ENCODE measurements around the gene AGO4. TPM values are rescaled to one million over a fixed set of nuclear protein-coding genes. Genes with fewer than 3 reads are reported as not detected.

Gene AGO4
- total RNA-seq, 1 donor from 2014 or later = 26.4 TPM

GRCh38 chr1:35838693-35839245 is 31.0 kb downstream of the AGO4 start:
- Mint-ChIP-seq H3K27ac (no peak overlapping the region), H3K36me3 (peaks cover 37% of the 10 kb centered on the region)

GRCh38 chr1:35844826-35845225 is 37.0 kb downstream of the AGO4 start:
- no peak overlapping the region for H3K9ac ChIP-seq
- H3K79me2 ChIP-seq (ENCODE audit: low read depth) = no peaks in the 10 kb centered on the region
- H3K36me3 ChIP-seq = no peaks in the 10 kb centered on the region
- Mint-ChIP-seq H3K27me3 (ENCODE audit: insufficient read depth, low read depth) (no peaks in the 10 kb centered on the region), H3K9me3 (no peaks in the 10 kb centered on the region), H3K4me1 (no peaks in the 10 kb centered on the region), H3K27ac (no peak overlapping the region), H3K4me3 (no peak overlapping the region), H3K36me3 (peaks cover 21% of the 10 kb centered on the region)
- DNase-seq (ENCODE audit: low spot score) = no peak
- TF ChIP-seq EZH2 (IDR thresholded peaks at IDR 0.05) (no peak), CTCF (IDR thresholded peaks at IDR 0.05) (no peak), EZH2phosphoT487 (IDR thresholded peaks at IDR 0.05) (no peak)
- no peak overlapping the region for H3K4me2 ChIP-seq
- H3K27me3 ChIP-seq = no peaks in the 10 kb centered on the region
- no peaks in the 10 kb centered on the region for H3K4me1 ChIP-seq
- no peak overlapping the region for H3K27ac ChIP-seq
- H2AFZ ChIP-seq (replicated peaks) = no peak overlapping the region
- H4K20me1 ChIP-seq (ENCODE audit: low read depth) = no peaks in the 10 kb centered on the region
- no peaks in the 10 kb centered on the region for H3K9me3 ChIP-seq (ENCODE audit: low read depth)
- peaks cover 2% of the 10 kb centered on the region for H3F3A ChIP-seq (ENCODE audit: low read depth)
- no peak overlapping the region for H3K4me3 ChIP-seq

More at GRCh38 chr1:35838693-35839245, 31.0 kb downstream of the AGO4 start:
- Histone ChIP-seq H4K20me1 (ENCODE audit: low read depth) (no peaks in the 10 kb centered on the region), H3K4me2 (no peak overlapping the region), H3K4me3 (no peak overlapping the region), H3K9me3 (ENCODE audit: low read depth) (no peaks in the 10 kb centered on the region), H3K27ac (no peak overlapping the region), H3K4me1 (no peaks in the 10 kb centered on the region), H3F3A (ENCODE audit: low read depth) (no peaks in the 10 kb centered on the region), H2AFZ (replicated peaks) (no peak overlapping the region), H3K36me3 (peaks cover 18% of the 10 kb centered on the region), H3K79me2 (ENCODE audit: low read depth) (no peaks in the 10 kb centered on the region), H3K27me3 (no peaks in the 10 kb centered on the region), H3K9ac (no peak overlapping the region)
- Mint-ChIP-seq H3K27me3 (ENCODE audit: insufficient read depth, low read depth) (no peaks in the 10 kb centered on the region), H3K4me3 (no peak overlapping the region), H3K4me1 (no peaks in the 10 kb centered on the region), H3K9me3 (no peaks in the 10 kb centered on the region)
- TF ChIP-seq EZH2phosphoT487 (IDR thresholded peaks at IDR 0.05) = no peak
- TF ChIP-seq EZH2 (IDR thresholded peaks at IDR 0.05) = no peak
- no peak for TF ChIP-seq CTCF (IDR thresholded peaks at IDR 0.05)
- no peak for DNase-seq (ENCODE audit: low spot score)

GRCh38 chr1:35845766-35846165 is 38.0 kb downstream of the AGO4 start:
- no peaks in the 10 kb centered on the region for H3K4me1 ChIP-seq
- H3K9ac ChIP-seq = no peak overlapping the region
- Mint-ChIP-seq H3K36me3 (peaks cover 22% of the 10 kb centered on the region), H3K27ac (no peak overlapping the region), H3K9me3 (no peaks in the 10 kb centered on the region), H3K4me1 (no peaks in the 10 kb centered on the region), H3K27me3 (ENCODE audit: insufficient read depth, low read depth) (no peaks in the 10 kb centered on the region), H3K4me3 (no peak overlapping the region)
- DNase-seq (ENCODE audit: low spot score) = no peak
- peaks cover 2% of the 10 kb centered on the region for H3F3A ChIP-seq (ENCODE audit: low read depth)
- no peaks in the 10 kb centered on the region for H3K27me3 ChIP-seq
- H3K4me3 ChIP-seq = no peak overlapping the region
- no peak overlapping the region for H2AFZ ChIP-seq (replicated peaks)
- H3K4me2 ChIP-seq = no peak overlapping the region
- TF ChIP-seq EZH2 (IDR thresholded peaks at IDR 0.05) = no peak
- no peak for TF ChIP-seq CTCF (IDR thresholded peaks at IDR 0.05)
- TF ChIP-seq EZH2phosphoT487 (IDR thresholded peaks at IDR 0.05) = no peak
- no peak overlapping the region for H3K27ac ChIP-seq
- no peaks in the 10 kb centered on the region for H4K20me1 ChIP-seq (ENCODE audit: low read depth)
- H3K79me2 ChIP-seq (ENCODE audit: low read depth) = no peaks in the 10 kb centered on the region
- H3K36me3 ChIP-seq = no peaks in the 10 kb centered on the region
- H3K9me3 ChIP-seq (ENCODE audit: low read depth) = no peaks in the 10 kb centered on the region

Data from neural progenitor cell (in vitro differentiated cells).